K562 (cell line): ENCODE results near the gene BCAS1.

Experiments
- IRF1 ChIP-seq: sonication (generic); formaldehyde crosslinking; IDR thresholded peaks from 2 replicates; pipeline ENCODE4 v1.8.0; 2022; ENCODE audit warnings: missing genetic modification reagents, mild to moderate bottlenecking, borderline replicate concordance
- MTA1 ChIP-seq: fragments of 450-650 bp; IDR thresholded peaks from 2 replicates; pipeline ENCODE4 v1.6.1; 2017; ENCODE audit warnings: borderline replicate concordance
- TF ChIP-seq, protein P1 (sequence below), 3 experiments: IDR thresholded peaks in 2 of 3; conservative IDR thresholded peaks in 1 of 3; 2 replicates each; pipeline ENCODE4 v1.5.1; 2011 to 2012; ENCODE audit warnings: low read length in 3 of 3, mild to moderate bottlenecking in 3 of 3, control low read depth in 2 of 3, improper control_type of control experiment in 1 of 3, inconsistent platforms in 1 of 3, low read depth in 1 of 3, mixed read lengths in 1 of 3, moderate library complexity in 1 of 3; ENCODE audit not compliant: insufficient read depth in 2 of 3

DNA sequence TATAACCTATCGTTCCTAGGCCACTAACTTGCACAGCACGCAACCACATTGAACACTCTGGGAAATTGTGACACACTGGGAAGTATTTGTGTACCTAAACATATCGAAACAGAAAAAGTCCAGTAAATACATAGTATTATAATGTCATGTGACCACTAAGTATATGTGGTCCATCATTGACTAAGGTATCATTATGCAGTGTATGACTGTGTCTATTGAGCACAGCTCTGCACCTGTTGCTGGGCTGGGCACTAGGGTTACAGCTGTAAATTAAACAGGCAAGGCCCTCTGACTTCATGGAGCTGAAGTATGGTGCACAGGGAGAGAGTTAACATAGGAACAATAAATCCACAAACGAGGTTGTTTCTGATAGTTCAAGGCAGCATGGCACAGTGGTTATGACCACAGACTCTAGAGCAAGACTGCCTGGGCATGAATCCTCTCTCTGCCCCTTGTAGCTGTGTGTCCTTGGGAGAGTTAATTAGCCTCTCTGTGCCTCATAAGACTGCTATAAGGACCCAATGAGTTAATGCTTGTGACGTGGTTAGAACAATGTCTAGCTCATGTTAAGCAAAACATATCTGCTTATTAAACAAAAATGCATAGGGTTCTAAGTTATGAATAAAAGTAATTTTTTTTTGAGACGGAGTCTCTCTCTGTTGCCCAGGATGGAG lies 10.6 kb downstream of the BCAS1 start:
- TF ChIP-seq MTA1 (no peak), IRF1 (CRISPR knock-in tag) (no peak)
- TF ChIP-seq, protein P1, sequence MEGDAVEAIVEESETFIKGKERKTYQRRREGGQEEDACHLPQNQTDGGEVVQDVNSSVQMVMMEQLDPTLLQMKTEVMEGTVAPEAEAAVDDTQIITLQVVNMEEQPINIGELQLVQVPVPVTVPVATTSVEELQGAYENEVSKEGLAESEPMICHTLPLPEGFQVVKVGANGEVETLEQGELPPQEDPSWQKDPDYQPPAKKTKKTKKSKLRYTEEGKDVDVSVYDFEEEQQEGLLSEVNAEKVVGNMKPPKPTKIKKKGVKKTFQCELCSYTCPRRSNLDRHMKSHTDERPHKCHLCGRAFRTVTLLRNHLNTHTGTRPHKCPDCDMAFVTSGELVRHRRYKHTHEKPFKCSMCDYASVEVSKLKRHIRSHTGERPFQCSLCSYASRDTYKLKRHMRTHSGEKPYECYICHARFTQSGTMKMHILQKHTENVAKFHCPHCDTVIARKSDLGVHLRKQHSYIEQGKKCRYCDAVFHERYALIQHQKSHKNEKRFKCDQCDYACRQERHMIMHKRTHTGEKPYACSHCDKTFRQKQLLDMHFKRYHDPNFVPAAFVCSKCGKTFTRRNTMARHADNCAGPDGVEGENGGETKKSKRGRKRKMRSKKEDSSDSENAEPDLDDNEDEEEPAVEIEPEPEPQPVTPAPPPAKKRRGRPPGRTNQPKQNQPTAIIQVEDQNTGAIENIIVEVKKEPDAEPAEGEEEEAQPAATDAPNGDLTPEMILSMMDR (IDR thresholded peaks at IDR 0.05 in 2 of 3, conservative IDR thresholded peaks at IDR 0.05 in 1 of 3; ENCODE audit: insufficient read depth in 2 of 3, low read depth in 1 of 3, low read length in 3 of 3), result no peak
